ENCODE data around the gene GAL.

- TF ChIP-seq YY1 (IDR thresholded peaks at IDR 0.05; ENCODE audit: insufficient read depth, insufficient read length) (no peak), SUZ12 (IDR thresholded peaks at IDR 0.05; ENCODE audit: extremely low read depth, insufficient read depth, insufficient read length) (no peak), ZNF274 (IDR thresholded peaks at IDR 0.05; ENCODE audit: low read depth, low read length) (no peak)
Measured at GRCh38 chr11:68687986-68688385, 3.6 kb downstream of the GAL start.
